ENCODE results near the gene CD9.

The CD9 gene

GRCh38 chr12:6275928-6276887 is 76.0 kb downstream of the CD9 start:
- no peak for DNase-seq (ENCODE audit: low read depth)

DNA sequence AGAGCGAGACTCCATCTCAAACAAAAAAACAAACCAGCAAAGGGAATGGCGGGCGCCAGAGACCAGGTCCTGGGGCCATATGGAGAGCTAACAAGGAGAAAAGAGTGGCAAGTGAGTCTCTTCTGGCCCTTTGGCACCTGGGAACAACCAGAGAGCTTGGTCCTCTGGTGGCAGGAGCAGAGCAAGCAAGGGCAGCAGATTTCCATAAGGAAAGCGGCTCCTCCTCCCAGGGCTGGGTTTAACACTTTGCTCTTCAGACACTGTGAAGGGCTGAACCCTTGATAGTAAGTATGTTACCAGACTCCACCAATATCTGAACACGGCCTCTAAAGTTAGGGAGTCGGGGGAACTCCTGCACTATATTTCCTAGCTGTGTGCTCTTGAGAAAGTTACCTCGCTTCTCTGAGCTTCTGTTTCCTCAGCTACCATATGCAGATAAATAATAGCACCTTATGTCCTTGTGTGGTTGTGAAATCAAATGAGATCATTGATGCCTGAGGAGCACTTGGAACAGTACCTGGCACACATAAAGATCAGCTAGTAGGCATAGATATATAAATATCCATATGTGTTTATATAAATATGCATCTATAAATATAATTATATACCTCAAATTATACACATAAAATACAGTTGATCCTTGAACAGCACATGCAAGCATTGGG is 76.9 kb downstream of the CD9 start:
- no peak for DNase-seq (ENCODE audit: low read depth)

- DNase-seq (ENCODE audit: low read depth): no peak
Observed at GRCh38 chr12:6277982-6278438, 77.8 kb downstream of the CD9 start.

DNA sequence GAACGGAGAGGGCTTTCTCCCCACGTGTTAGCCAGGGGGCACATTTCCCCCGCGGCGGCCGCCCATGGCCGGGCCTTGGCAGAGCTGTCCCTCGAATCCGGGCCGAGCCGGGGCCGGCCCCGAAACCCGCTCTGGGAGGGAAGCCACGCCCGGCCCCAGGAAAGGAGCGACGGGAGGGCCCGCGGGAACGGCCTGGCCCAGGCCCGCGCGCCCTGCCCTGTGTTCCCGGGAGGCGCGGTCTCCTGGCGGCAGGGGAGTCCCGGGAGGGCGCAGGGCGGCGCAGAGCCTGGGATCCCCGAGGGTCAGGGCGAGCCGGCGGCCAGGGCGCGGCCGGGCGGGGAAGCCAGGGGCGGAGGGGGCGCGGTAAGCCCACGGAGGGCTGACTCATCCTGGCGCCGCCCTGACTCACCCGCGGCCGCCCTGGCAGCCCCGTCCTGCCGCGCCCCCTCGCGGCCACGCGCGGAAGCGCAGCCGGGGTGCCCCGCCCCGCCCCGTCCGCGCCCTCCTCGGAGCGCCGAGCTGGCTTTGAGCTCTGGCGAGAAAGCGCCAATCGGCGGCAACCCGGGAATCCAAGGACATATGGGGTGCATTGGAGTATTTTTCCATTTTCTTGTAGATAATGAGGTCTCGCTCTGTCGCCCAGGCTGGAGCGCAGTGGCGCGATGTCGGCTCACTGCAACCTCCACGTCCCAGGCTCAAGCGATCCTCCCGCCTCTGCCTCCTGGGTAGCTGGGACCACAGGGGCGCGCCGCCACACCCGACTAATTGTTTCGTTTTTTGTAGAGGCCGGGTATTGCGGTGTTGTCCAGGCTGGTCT is 78.4 kb downstream of the CD9 start:
- DNase-seq (ENCODE audit: low read depth): peak; percentile 58

DNA sequence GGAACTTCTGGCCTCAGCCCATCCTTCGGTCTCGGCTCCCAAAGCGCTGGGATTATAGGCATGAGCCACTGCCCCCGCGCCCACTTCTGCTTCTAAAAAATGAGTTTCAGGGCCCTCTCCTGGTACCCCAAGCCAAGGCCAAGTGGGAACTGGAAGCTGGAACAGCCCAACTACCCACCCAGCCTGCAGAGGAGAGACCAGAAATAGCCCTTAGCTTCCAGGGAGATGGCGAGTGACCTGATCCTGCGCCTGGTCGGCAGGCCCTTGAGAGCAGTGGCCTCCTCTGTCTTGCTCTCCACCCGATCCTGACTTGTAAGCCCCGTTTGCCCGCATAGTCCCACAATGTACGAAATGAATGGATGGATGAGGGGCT is 79.0 kb downstream of the CD9 start:
- DNase-seq (ENCODE audit: low read depth): no peak

- DNase-seq (ENCODE audit: low read depth): no peak
Observed at GRCh38 chr12:6279631-6280030, 79.4 kb downstream of the CD9 start.

- DNase-seq (ENCODE audit: low read depth): peak; percentile 84
Observed at GRCh38 chr12:6280053-6280469, 79.9 kb downstream of the CD9 start.

- DNase-seq (ENCODE audit: low read depth): no peak
Observed at GRCh38 chr12:6280672-6281071, 80.5 kb downstream of the CD9 start.

DNA sequence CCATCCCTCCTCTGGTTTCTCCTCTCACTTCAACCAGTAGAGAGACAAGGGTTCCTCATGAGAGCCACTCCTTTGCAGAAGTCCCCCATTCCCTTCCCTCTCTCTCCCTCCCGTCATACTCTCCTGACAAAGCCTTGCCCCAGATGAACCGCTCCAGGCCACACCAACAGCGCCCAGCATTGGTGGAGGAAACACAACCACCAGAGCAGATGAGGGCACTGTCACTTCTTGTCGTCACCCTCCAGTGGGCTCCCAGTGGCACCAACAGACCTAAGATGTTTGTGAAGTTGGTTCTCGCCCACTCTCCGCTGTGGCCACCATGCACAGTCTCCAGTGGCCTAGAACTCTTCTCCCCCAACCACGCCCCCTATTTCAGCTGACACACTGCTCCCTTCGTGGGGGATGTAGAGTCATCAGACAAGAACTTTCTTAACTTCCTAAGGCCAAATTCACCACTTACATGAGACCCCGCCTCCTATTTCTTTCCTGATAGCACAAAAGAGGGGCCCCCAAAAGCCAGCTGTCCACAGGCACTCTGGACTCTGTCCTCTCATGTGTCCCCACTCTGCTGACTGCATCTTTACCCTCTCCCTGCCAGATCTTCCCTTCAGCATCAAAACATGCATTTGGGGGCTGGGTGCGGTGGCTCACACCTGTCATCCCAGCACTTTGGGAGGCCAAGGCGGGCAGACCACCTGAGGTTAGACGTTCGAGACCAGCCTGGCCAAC is 81.0 kb downstream of the CD9 start:
- DNase-seq (ENCODE audit: low read depth): no peak

DNA sequence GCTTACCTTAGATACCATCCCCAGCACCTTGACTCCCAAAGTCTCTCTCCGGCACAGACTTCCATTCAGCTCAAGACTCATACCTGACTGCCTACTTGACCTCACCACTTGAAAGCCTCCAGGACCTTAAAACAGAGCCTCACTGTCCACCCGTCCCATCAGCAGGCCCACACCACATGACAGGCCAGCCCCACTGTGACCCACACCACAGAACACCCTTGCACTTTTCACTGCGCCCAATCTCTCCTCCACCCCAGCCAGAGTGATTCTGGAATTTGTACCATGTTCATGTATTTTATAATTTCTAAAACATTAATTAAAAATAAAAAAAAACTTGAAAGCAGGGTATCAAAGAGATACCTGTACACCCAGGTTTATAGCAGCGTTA is 82.2 kb downstream of the CD9 start:
- DNase-seq (ENCODE audit: low read depth): no peak

DNA sequence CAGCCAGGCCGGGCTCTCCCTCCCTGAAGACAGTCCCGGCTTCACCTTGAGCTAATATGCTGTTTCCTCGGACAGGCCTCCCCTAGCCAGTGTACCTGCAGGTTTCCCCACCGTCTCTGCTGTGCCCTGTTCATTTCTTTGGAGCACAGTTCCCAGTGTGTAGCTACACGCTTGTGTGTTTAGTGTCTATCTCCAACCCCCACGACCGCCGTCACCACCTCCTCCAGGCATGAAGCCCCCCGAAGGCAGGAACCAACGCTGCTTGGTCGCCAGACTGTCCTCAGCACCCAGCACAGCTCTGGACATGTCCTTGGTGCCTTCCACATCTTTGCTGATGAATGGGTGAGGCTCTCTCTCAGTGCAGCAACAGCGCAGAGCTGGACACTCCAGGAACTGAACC is 84.1 kb downstream of the CD9 start:
- DNase-seq (ENCODE audit: low read depth): no peak

GRCh38 chr12:6285063-6285477 is 84.9 kb downstream of the CD9 start:
- DNase-seq (ENCODE audit: low read depth): peak; percentile 55

GRCh38 chr12:6285532-6286306 is 85.5 kb downstream of the CD9 start:
- peak; percentile 62 for DNase-seq (ENCODE audit: low read depth)
